Cardiac muscle cell (in vitro differentiated cells and primary cell): ENCODE measurements around the gene SORCS3. TPM values are rescaled to one million over a fixed set of nuclear protein-coding genes. Genes with fewer than 3 reads are reported as not detected.

ENCODE experiments used
- DNase-seq, 2 donors: peaks; one replicate each; pipeline versions ENCODE4 v3.0.0 to v3.0.0-alpha.2; 2010 to 2017; ENCODE audit warnings: low read depth in 1 of 2, low spot score in 1 of 2
- H3K27ac ChIP-seq: fragments of 200-600 bp; sonication (generic); 2 replicates; pipeline ENCODE4 v1.5.1; 2016
- H3K27me3 ChIP-seq: fragments of 200-600 bp; sonication (generic); 2 replicates; pipeline ENCODE4 v1.6.0; 2016; ENCODE audit warnings: control low read depth
- H3K36me3 ChIP-seq: fragments of 200-600 bp; sonication (generic); 2 replicates; pipeline ENCODE4 v1.5.1; 2016; ENCODE audit warnings: control low read depth
- H3K4me1 ChIP-seq: fragments of 200-600 bp; sonication (generic); 2 replicates; pipeline ENCODE4 v1.8.1; 2017; ENCODE audit warnings: low read depth, mild to moderate bottlenecking, mixed run types
- H3K4me3 ChIP-seq: fragments of 200-600 bp; sonication (generic); 2 replicates; pipeline ENCODE4 v1.5.1; 2016; ENCODE audit warnings: mild to moderate bottlenecking
- H3K9me3 ChIP-seq: fragments of 200-600 bp; sonication (generic); 2 replicates; pipeline ENCODE4 v1.5.1; 2017; ENCODE audit warnings: low read depth, mild to moderate bottlenecking, control low read depth
- CTCF ChIP-seq: IDR thresholded peaks from 2 replicates; pipeline ENCODE4 v1.5.1; 2012; ENCODE audit warnings: low read depth, mild to moderate bottlenecking, low read length
- polyA plus RNA-seq: library from polyadenylated mRNA; unstranded; fragments of >200 nt; fragmentation: Nextera tagmentation; extraction: Ambion mirVana; gene quantifications from 2 replicates; pipeline ENCODE4 v1.2.1, GENCODE V29; 2016
- total RNA-seq: library from RNA; depleted of rRNA; stranded (reverse); fragments of >200 nt; gene quantifications from 2 replicates; pipeline ENCODE4 v1.2.3, GENCODE V29; 2016

SORCS3 gene
- total and polyA plus RNA-seq, 2 experiments from 2014 or later: 9.3 to 29.1 TPM

- Histone ChIP-seq H3K9me3 (no peaks in the 10 kb centered on the region), H3K36me3 (no peaks in the 10 kb centered on the region), H3K4me3 (no peak overlapping the region), H3K27ac (no peak overlapping the region), H3K4me1 (peaks cover 48% of the 10 kb centered on the region), H3K27me3 (no peaks in the 10 kb centered on the region)
- no peak for DNase-seq
- no peak for TF ChIP-seq CTCF
Measured at GRCh38 chr10:104666106-104666505, 25.0 kb downstream of the SORCS3 start.

GRCh38 chr10:104676874-104677273 is 35.8 kb downstream of the SORCS3 start:
- Histone ChIP-seq H3K27ac (no peak overlapping the region), H3K4me3 (no peak overlapping the region), H3K27me3 (no peaks in the 10 kb centered on the region), H3K9me3 (no peaks in the 10 kb centered on the region), H3K36me3 (no peaks in the 10 kb centered on the region), H3K4me1 (no peaks in the 10 kb centered on the region)
- DNase-seq: no peak
- TF ChIP-seq CTCF: no peak

GRCh38 chr10:104678658-104679057 is 37.6 kb downstream of the SORCS3 start:
- H3K27me3 ChIP-seq: no peaks in the 10 kb centered on the region
- H3K4me1 ChIP-seq: no peaks in the 10 kb centered on the region
- no peaks in the 10 kb centered on the region for H3K36me3 ChIP-seq
- no peak for TF ChIP-seq CTCF
- H3K9me3 ChIP-seq: no peaks in the 10 kb centered on the region
- no peak overlapping the region for H3K27ac ChIP-seq
- no peak overlapping the region for H3K4me3 ChIP-seq
- no peak for DNase-seq

GRCh38 chr10:104680467-104681401 is 39.6 kb downstream of the SORCS3 start:
- Histone ChIP-seq H3K36me3 (no peaks in the 10 kb centered on the region), H3K4me1 (no peaks in the 10 kb centered on the region), H3K27me3 (no peaks in the 10 kb centered on the region), H3K4me3 (peak overlapping the region; percentile 26), H3K27ac (no peak overlapping the region), H3K9me3 (no peaks in the 10 kb centered on the region)
- TF ChIP-seq CTCF: no peak
- peak in 1 of 2 donors; percentile 58 for DNase-seq

GRCh38 chr10:104681485-104681884 is 40.4 kb downstream of the SORCS3 start:
- TF ChIP-seq CTCF: no peak
- H3K36me3 ChIP-seq: no peaks in the 10 kb centered on the region
- no peak overlapping the region for H3K27ac ChIP-seq
- peak overlapping the region; percentile 26 for H3K4me3 ChIP-seq
- H3K27me3 ChIP-seq: no peaks in the 10 kb centered on the region
- DNase-seq: no peak
- no peaks in the 10 kb centered on the region for H3K9me3 ChIP-seq
- no peaks in the 10 kb centered on the region for H3K4me1 ChIP-seq
